ENCODE measurements around the gene PLEKHA1.

PLEKHA1 gene

GRCh38 chr10:122344741-122345258, 29.7 kb upstream of the PLEKHA1 start:
- DNase-seq = no peak

GRCh38 chr10:122346326-122346950, 28.1 kb upstream of the PLEKHA1 start:
- DNase-seq = no peak

GRCh38 chr10:122347170-122347841, 27.2 kb upstream of the PLEKHA1 start:
- no peak for DNase-seq

- DNase-seq = peak; percentile 50
Measured at GRCh38 chr10:122348512-122348911, 26.0 kb upstream of the PLEKHA1 start.

- peak; percentile 51 for DNase-seq
Measured at GRCh38 chr10:122348935-122349361, 25.6 kb upstream of the PLEKHA1 start.

- DNase-seq = no peak
Measured at GRCh38 chr10:122349758-122350369, 24.6 kb upstream of the PLEKHA1 start.

GRCh38 chr10:122350893-122351292, 23.6 kb upstream of the PLEKHA1 start:
- DNase-seq = no peak

GRCh38 chr10:122352817-122353525, 21.5 kb upstream of the PLEKHA1 start:
- no peak for DNase-seq

GRCh38 chr10:122354383-122354782, 20.1 kb upstream of the PLEKHA1 start:
- no peak for DNase-seq

- no peak for DNase-seq
Measured at GRCh38 chr10:122357685-122358084, 16.8 kb upstream of the PLEKHA1 start.

- no peak for DNase-seq
Measured at GRCh38 chr10:122359621-122360020, 14.9 kb upstream of the PLEKHA1 start.

GRCh38 chr10:122361046-122361445, 13.5 kb upstream of the PLEKHA1 start:
- no peak for DNase-seq

GRCh38 chr10:122362031-122362592, 12.4 kb upstream of the PLEKHA1 start:
- DNase-seq = no peak

GRCh38 chr10:122362621-122363020, 11.9 kb upstream of the PLEKHA1 start:
- DNase-seq = no peak

- no peak for DNase-seq
Measured at GRCh38 chr10:122363311-122363710, 11.2 kb upstream of the PLEKHA1 start.

- DNase-seq = no peak
Measured at GRCh38 chr10:122363722-122364463, 10.6 kb upstream of the PLEKHA1 start.

- DNase-seq = no peak
Measured at GRCh38 chr10:122368502-122369254, 5.8 kb upstream of the PLEKHA1 start.

- DNase-seq = no peak
Measured at GRCh38 chr10:122373108-122373507, 1.4 kb upstream of the PLEKHA1 start.

GRCh38 chr10:122373721-122374120, 787 bp upstream of the PLEKHA1 start:
- peak; percentile 47 for DNase-seq

GRCh38 chr10:122374859-122375678, 561 bp downstream of the PLEKHA1 start:
- peak; percentile 90 for DNase-seq

Data from right kidney (tissue), 1 donor.